GM18520 (cell line): Measurements from ENCODE around the gene KIF12.

Experiments used
- ATAC-seq: cut with Tn5 transposase; IDR thresholded peaks from one replicate; pipeline ENCODE4 v1.9.1; 2021; ENCODE audit not compliant: unreplicated experiment

The KIF12 gene

GRCh38 chr9:114070188-114071103 is 28.6 kb downstream of the KIF12 start:
- no peak for ATAC-seq

- no peak for ATAC-seq
Measured at GRCh38 chr9:114069476-114070187, 29.5 kb downstream of the KIF12 start.

GRCh38 chr9:114065304-114065703 is 33.8 kb downstream of the KIF12 start:
- ATAC-seq, result no peak

- ATAC-seq, result no peak
Measured at GRCh38 chr9:114061830-114062474, 37.1 kb downstream of the KIF12 start.

GRCh38 chr9:114061292-114061691 is 37.8 kb downstream of the KIF12 start:
- ATAC-seq, result no peak

- no peak for ATAC-seq
Measured at GRCh38 chr9:114060711-114061110, 38.4 kb downstream of the KIF12 start.

GRCh38 chr9:114060070-114060469 is 39.0 kb downstream of the KIF12 start:
- ATAC-seq, result no peak

GRCh38 chr9:114059047-114059803 is 39.9 kb downstream of the KIF12 start:
- no peak for ATAC-seq

GRCh38 chr9:114058688-114059046 is 40.4 kb downstream of the KIF12 start:
- ATAC-seq, result no peak

GRCh38 chr9:114057161-114057885 is 41.8 kb downstream of the KIF12 start:
- no peak for ATAC-seq

- ATAC-seq, result no peak
Measured at GRCh38 chr9:114056527-114056926, 42.6 kb downstream of the KIF12 start.

- ATAC-seq, result no peak
Measured at GRCh38 chr9:114055894-114056293, 43.2 kb downstream of the KIF12 start.

GRCh38 chr9:114055061-114055460 is 44.0 kb downstream of the KIF12 start:
- no peak for ATAC-seq

GRCh38 chr9:114054191-114054690 is 44.9 kb downstream of the KIF12 start:
- no peak for ATAC-seq

- ATAC-seq, result no peak
Measured at GRCh38 chr9:114053246-114054005, 45.7 kb downstream of the KIF12 start.

GRCh38 chr9:114051706-114052105 is 47.4 kb downstream of the KIF12 start:
- ATAC-seq, result no peak

- ATAC-seq, result no peak
Measured at GRCh38 chr9:114051281-114051680, 47.8 kb downstream of the KIF12 start.

GRCh38 chr9:114050646-114051045 is 48.4 kb downstream of the KIF12 start:
- ATAC-seq, result no peak

GRCh38 chr9:114050226-114050568 is 48.9 kb downstream of the KIF12 start:
- ATAC-seq, result no peak
